ENCODE measurements around the gene PSG7.
"Not testable (repeated sequence)": the region's sequence is repeated elsewhere in the genome, so short reads cannot be mapped to it uniquely, and the experiment has no call there.

The PSG7 gene

GRCh38 chr19:42937107-42937506, at the start of gene PSG7:
PSG7 (minus strand) TSS chr19:42937207; CDS start chr19:42937076, 131 bp downstream.
- not testable (repeated sequence) for DNase-seq

GRCh38 chr19:42985588-42985987, 48.6 kb upstream of the PSG7 start:
- no peak for DNase-seq

- not testable (repeated sequence) for DNase-seq
These were observed 45.1 kb upstream of the PSG7 start for GRCh38 chr19:42982111-42982510.

GRCh38 chr19:42971451-42971850, 34.4 kb upstream of the PSG7 start:
- DNase-seq: not testable (repeated sequence)

GRCh38 chr19:42965176-42965575, 28.2 kb upstream of the PSG7 start:
- no peak for DNase-seq

GRCh38 chr19:42961119-42961518, 24.1 kb upstream of the PSG7 start:
- no peak for DNase-seq

- not testable (repeated sequence) for DNase-seq
These were observed 15.1 kb upstream of the PSG7 start for GRCh38 chr19:42952126-42952525.

- not testable (repeated sequence) for DNase-seq
These were observed 14.5 kb upstream of the PSG7 start for GRCh38 chr19:42951476-42951875.

- DNase-seq: no peak
These were observed 5.3 kb upstream of the PSG7 start for GRCh38 chr19:42942187-42942789.

- DNase-seq: not testable (repeated sequence)
These were observed 2.3 kb downstream of the PSG7 start for GRCh38 chr19:42934726-42935125.

- not testable (repeated sequence) for DNase-seq
These were observed 2.8 kb downstream of the PSG7 start for GRCh38 chr19:42934183-42934582.

GRCh38 chr19:42933412-42933811, 3.6 kb downstream of the PSG7 start:
- DNase-seq: not testable (repeated sequence)

- not testable (repeated sequence) for DNase-seq
These were observed 4.4 kb downstream of the PSG7 start for GRCh38 chr19:42932485-42933101.

- not testable (repeated sequence) for DNase-seq
These were observed 6.8 kb downstream of the PSG7 start for GRCh38 chr19:42930214-42930613.

- no peak for DNase-seq
These were observed 8.1 kb downstream of the PSG7 start for GRCh38 chr19:42928896-42929295.

GRCh38 chr19:42926781-42927180, 10.2 kb downstream of the PSG7 start:
- no peak for DNase-seq

GRCh38 chr19:42923106-42923505, 13.9 kb downstream of the PSG7 start:
- not testable (repeated sequence) for DNase-seq

- not testable (repeated sequence) for DNase-seq
These were observed 16.0 kb downstream of the PSG7 start for GRCh38 chr19:42920971-42921370.

- DNase-seq: no peak
These were observed 17.3 kb downstream of the PSG7 start for GRCh38 chr19:42919757-42920079.

GRCh38 chr19:42919070-42919756, 17.8 kb downstream of the PSG7 start:
- not testable (repeated sequence) for DNase-seq

- DNase-seq: not testable (repeated sequence)
These were observed 18.5 kb downstream of the PSG7 start for GRCh38 chr19:42918377-42919069.

- DNase-seq: not testable (repeated sequence)
These were observed 19.4 kb downstream of the PSG7 start, which contains the start of gene PSG6 for GRCh38 chr19:42917634-42918033. PSG6 (minus strand) TSS chr19:42917894; CDS start chr19:42917792, 102 bp downstream.

- DNase-seq: not testable (repeated sequence)
These were observed 20.1 kb downstream of the PSG7 start for GRCh38 chr19:42916931-42917330.

Measured in islet precursor cell (in vitro differentiated cells).